GM12878 (cell line): Measurements from ENCODE around the gene CDYL. TPM values are rescaled to one million over a fixed set of nuclear protein-coding genes. Genes with fewer than 3 reads are reported as not detected.
"Not testable (repeated sequence)": the region's sequence is repeated elsewhere in the genome, so short reads cannot be mapped to it uniquely, and the experiment has no call there.

ENCODE experiments used
- ATAC-seq: fragments of 200-7000 bp; cut with Tn5 transposase; 3 replicates; pipeline ENCODE4 v1.9.1; 2020; ENCODE audit warnings: mild to moderate bottlenecking, moderate library complexity
- BruUV-seq: library from RNA; stranded (reverse); fragments of 400-500 nt; replicated peaks from 2 replicates; lab custom pipeline; 2021; lab: Mats Ljungman, UMichigan
- CTCF ChIA-PET: fragments of 300-600 bp; sonication (Branson Sonifier 250); formaldehyde crosslinking; extraction: SDS; loops from one replicate; lab custom pipeline; 2021; ENCODE audit warnings: inconsistent platforms; lab: Yijun Ruan, JAX
- POLR2A ChIA-PET: fragments of 350-600 bp; formaldehyde crosslinking; extraction: SDS; loops from one replicate; lab custom pipeline; 2021; ENCODE audit warnings: inconsistent platforms; lab: Charles Lee
- RAD21 ChIA-PET: fragments of 300-600 bp; sonication (Branson Sonifier 250); formaldehyde crosslinking; loops from one replicate; lab custom pipeline; 2023; ENCODE audit warnings: antibody characterized with exemption; ENCODE audit not compliant: unreplicated experiment; lab: Charles Lee
- SMC1A ChIA-PET: fragments of 300-600 bp; sonication (Branson Sonifier 250); formaldehyde crosslinking; loops from one replicate; lab custom pipeline; 2023; ENCODE audit not compliant: unreplicated experiment, uncharacterized antibody; lab: Charles Lee
- DNase-seq: peaks from one replicate; pipeline ENCODE4 v3.0.0-alpha.2; 2011; ENCODE audit warnings: low read depth, low spot score
- FAIRE-seq: peaks from 3 replicates; lab custom pipeline; 2011; peaks lifted over from hg19 to GRCh38; lab: Jason Lieb, UNC
- H2AFZ ChIP-seq: 2 replicates; pipeline ENCODE4 v1.6.0; 2011; ENCODE audit warnings: low read depth, low read length, control low read depth; ENCODE audit not compliant: control insufficient read depth
- H3K27ac ChIP-seq: 2 replicates; pipeline ENCODE4 v1.5.1; 2011; ENCODE audit warnings: control low read depth; ENCODE audit not compliant: control insufficient read depth, insufficient read depth
- H3K27me3 ChIP-seq, 2 experiments: replicated peaks in 1 of 2; 2 replicates each; pipeline versions ENCODE4 v1.6.0 to v1.6.1; 2011; ENCODE audit warnings: low read length in 1 of 2; ENCODE audit not compliant: control insufficient read depth in 2 of 2, insufficient read depth in 2 of 2
- H3K36me3 ChIP-seq, 2 experiments: 2 replicates each; pipeline ENCODE4 v1.5.1; 2011; ENCODE audit warnings: low read length in 1 of 2; ENCODE audit not compliant: control insufficient read depth in 2 of 2, insufficient read depth in 2 of 2
- H3K4me1 ChIP-seq: 2 replicates; pipeline ENCODE4 v1.6.1; 2011; ENCODE audit warnings: mild to moderate bottlenecking, low read length, moderate library complexity, mixed read lengths; ENCODE audit not compliant: control insufficient read depth, insufficient read depth
- H3K4me2 ChIP-seq: 2 replicates; pipeline ENCODE4 v1.6.0; 2011; ENCODE audit warnings: control low read depth; ENCODE audit not compliant: control insufficient read depth, insufficient read depth
- H3K4me3 ChIP-seq: fragments of 200-600 bp; sonication (generic); 2 replicates; pipeline ENCODE4 v1.5.1; 2016
- H3K79me2 ChIP-seq: 2 replicates; pipeline ENCODE4 v1.6.0; 2011; ENCODE audit warnings: low read length; ENCODE audit not compliant: control insufficient read depth, insufficient read depth
- H3K9ac ChIP-seq: 2 replicates; pipeline ENCODE4 v1.8.0; 2011; ENCODE audit warnings: low read length, control low read depth, mixed read lengths; ENCODE audit not compliant: control insufficient read depth, insufficient read depth
- H3K9me3 ChIP-seq: replicated peaks from 3 replicates; pipeline ENCODE4 v1.5.1; 2011; ENCODE audit warnings: mild to moderate bottlenecking, low read length; ENCODE audit not compliant: control insufficient read depth, insufficient read depth
- H4K20me1 ChIP-seq: 2 replicates; pipeline ENCODE4 v1.6.0; 2011; ENCODE audit not compliant: control insufficient read depth, insufficient read depth
- ESRRA ChIP-seq: IDR thresholded peaks from 2 replicates; pipeline ENCODE4 v1.6.1; 2012; ENCODE audit warnings: mild to moderate bottlenecking, low read length, improper control_type of control experiment
- ETV6 ChIP-seq, 2 experiments: fragments of 450-650 bp in 1 of 2; IDR thresholded peaks in 1 of 2; conservative IDR thresholded peaks in 1 of 2; 2 replicates each; pipeline ENCODE4 v1.6.1; 2014; ENCODE audit warnings: antibody characterized with exemption in 1 of 2, borderline replicate concordance in 1 of 2, low read depth in 1 of 2, mild to moderate bottlenecking in 1 of 2, moderate library complexity in 1 of 2
- EZH2 ChIP-seq: IDR thresholded peaks from 2 replicates; pipeline ENCODE4 v1.6.1; 2012; ENCODE audit warnings: low read depth, mild to moderate bottlenecking, control low read depth, inconsistent platforms, low read length, borderline replicate concordance; ENCODE audit not compliant: control insufficient read depth
- POLR2AphosphoS5 ChIP-seq: IDR thresholded peaks from 2 replicates; pipeline ENCODE4 v1.6.1; 2011; ENCODE audit warnings: mild to moderate bottlenecking, low read length, inconsistent platforms
- WGBS: methylation state at CpG from one replicate; pipeline ENCODE4 v1.1.6; 2016; ENCODE audit warnings: low lambda C conversion rate; ENCODE audit not compliant: insufficient replicate concordance, insufficient coverage; ENCODE audit errors: missing lambda C conversion rate; 5-methylcytosine and 5-hydroxymethylcytosine counted together
- in situ Hi-C: fragments of 300-500 bp; cut with MboI; formaldehyde crosslinking; loops from 9 replicates; pipeline ENCODE4 v1.14.3; 2018; ENCODE audit warnings: mixed read lengths
- intact Hi-C: fragments of 100-400 bp; cut with micrococcal nuclease; formaldehyde crosslinking; loops from one replicate; pipeline ENCODE4 v1.14.2; 2022; ENCODE audit not compliant: unreplicated experiment
- polyA plus RNA-seq, 11 experiments: library from polyadenylated mRNA; depleted of rRNA in 4 of 11; unstranded in 6 of 11; stranded (reverse) in 5 of 11; fragments of >200 nt; fragmentation: Nextera tagmentation in 4 of 11; fragmentation: Illumina TruSeq in 1 of 11; extraction: Ambion mirVana in 4 of 11; extraction: Trizol in 1 of 11; gene quantifications; 1 replicate in 1 of 11; 2 replicates in 10 of 11; pipeline versions ENCODE4 v1.2.1 to v1.2.3, GENCODE V29; 2011 to 2016; ENCODE audit warnings: inconsistent platforms in 2 of 11, missing spikeins in 2 of 11, low read depth in 1 of 11
- total RNA-seq, 4 experiments: library from RNA; depleted of rRNA in 3 of 4; stranded (reverse); fragments of >200 nt in 3 of 4; fragmentation: Illumina TruSeq in 1 of 4; extraction: Trizol in 1 of 4; gene quantifications; 2 replicates each; pipeline versions ENCODE4 v1.2.1 to v1.2.3, GENCODE V29; 2013 to 2021
- TF ChIP-seq, protein P1 (sequence below): fragments of 450-650 bp; IDR thresholded peaks from 2 replicates; pipeline ENCODE4 v1.6.1; 2016; ENCODE audit warnings: mild to moderate bottlenecking
- TF ChIP-seq, protein P2 (sequence below): fragments of 450-650 bp; IDR thresholded peaks from 2 replicates; pipeline ENCODE4 v1.6.1; 2018; ENCODE audit warnings: borderline replicate concordance, mild to moderate bottlenecking; ENCODE audit not compliant: partially characterized antibody

Gene CDYL
- total and polyA plus RNA-seq, 10 of the 15 experiments (the other 5 are each of a cell fraction or from before 2014, with no cell fraction given) = 9.3 to 61.2 (median 28.5) TPM

DNA sequence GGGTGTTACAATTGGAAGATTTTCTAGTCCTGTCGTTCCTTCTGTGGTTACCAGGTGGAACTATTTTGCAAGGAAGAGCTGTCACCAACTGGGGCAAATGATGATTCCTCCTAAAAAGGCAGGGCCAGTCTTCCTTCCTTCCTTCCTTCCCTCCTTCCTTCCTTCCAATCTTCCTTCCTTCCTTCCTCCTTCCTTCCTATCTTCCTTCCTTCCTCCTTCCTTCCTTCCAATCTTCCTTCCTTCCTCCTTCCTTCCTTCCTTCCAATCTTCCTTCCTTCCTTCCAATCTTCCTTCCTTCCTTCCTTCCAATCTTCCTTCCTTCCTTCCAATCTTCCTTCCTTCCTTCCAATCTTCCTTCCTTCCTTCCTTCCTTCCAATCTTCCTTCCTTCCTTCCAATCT lies 76.0 kb downstream of the CDYL start:
- H2AFZ ChIP-seq, H3K4me2 ChIP-seq, intact Hi-C loops, H3K9me3 ChIP-seq, H4K20me1 ChIP-seq, H3K27ac ChIP-seq, in situ Hi-C loops, H3K36me3 ChIP-seq, DNase-seq, H3K4me1 ChIP-seq, H3K4me3 ChIP-seq, ATAC-seq, BruUV-seq, H3K9ac ChIP-seq, FAIRE-seq, H3K27me3 ChIP-seq, RAD21 ChIA-PET, POLR2A ChIA-PET: not testable (repeated sequence)
- ChIA-PET SMC1A (interaction anchor here (1.4 to 1.8 kb wide), 2 partner anchors 32 to 33 kb away, joined by 3 to 4 read pairs; no protein-coding TSS in a partner anchor), CTCF (interaction anchor here (0.7 kb wide), 2 partner anchors 8 to 68 kb away, joined by 3 read pairs; no protein-coding TSS in a partner anchor)
- 100% methylated on average over 1 of the region's 1 CpG for WGBS
- peak in 1 of 2 experiments; percentile 96; a peak in 2 of 4 replicates for TF ChIP-seq ETV6 (conservative IDR thresholded peaks at IDR 0.05 in 1 of 2, IDR thresholded peaks at IDR 0.05 in 1 of 2; ENCODE audit: borderline replicate concordance in 1 of 2, low read depth in 1 of 2)
- peaks cover 53% of the 10 kb centered on the region for H3K79me2 ChIP-seq

DNA sequence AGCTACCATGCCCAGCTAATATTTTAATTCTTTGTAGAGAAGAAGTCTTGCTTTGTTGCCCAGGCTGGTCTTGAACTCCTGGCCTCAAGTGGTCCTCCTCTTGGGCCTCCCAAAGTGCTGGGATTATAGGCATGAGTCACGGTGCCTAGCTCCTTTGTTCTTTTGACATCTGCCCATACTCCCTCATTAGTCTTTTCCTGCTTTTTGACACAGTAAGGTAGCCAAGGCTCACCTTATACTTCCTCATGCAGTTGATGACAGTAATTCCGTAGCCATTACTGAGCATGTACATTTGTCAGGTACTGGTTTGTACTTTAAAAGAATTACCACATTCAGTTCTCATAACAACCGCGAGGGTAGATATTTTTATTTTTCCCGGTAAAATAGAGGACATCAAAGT lies 76.7 kb downstream of the CDYL start:
- whole genome bisulfite sequencing = 86% methylated on average over 5 of the region's 5 CpGs
- H3K27ac ChIP-seq = no peak overlapping the region
- no peak overlapping the region for H3K4me3 ChIP-seq
- H3K4me2 ChIP-seq = no peak overlapping the region
- no peak for FAIRE-seq
- no peaks in the 10 kb centered on the region for H3K9me3 ChIP-seq
- no peaks in the 10 kb centered on the region; the same call in 1 of the 2 replicates for H4K20me1 ChIP-seq
- TF ChIP-seq EZH2 (no peak), POLR2AphosphoS5 (no peak), ESRRA (no peak)
- TF ChIP-seq, protein P1, sequence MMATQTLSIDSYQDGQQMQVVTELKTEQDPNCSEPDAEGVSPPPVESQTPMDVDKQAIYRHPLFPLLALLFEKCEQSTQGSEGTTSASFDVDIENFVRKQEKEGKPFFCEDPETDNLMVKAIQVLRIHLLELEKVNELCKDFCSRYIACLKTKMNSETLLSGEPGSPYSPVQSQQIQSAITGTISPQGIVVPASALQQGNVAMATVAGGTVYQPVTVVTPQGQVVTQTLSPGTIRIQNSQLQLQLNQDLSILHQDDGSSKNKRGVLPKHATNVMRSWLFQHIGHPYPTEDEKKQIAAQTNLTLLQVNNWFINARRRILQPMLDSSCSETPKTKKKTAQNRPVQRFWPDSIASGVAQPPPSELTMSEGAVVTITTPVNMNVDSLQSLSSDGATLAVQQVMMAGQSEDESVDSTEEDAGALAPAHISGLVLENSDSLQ = no peak
- TF ChIP-seq, protein P2, sequence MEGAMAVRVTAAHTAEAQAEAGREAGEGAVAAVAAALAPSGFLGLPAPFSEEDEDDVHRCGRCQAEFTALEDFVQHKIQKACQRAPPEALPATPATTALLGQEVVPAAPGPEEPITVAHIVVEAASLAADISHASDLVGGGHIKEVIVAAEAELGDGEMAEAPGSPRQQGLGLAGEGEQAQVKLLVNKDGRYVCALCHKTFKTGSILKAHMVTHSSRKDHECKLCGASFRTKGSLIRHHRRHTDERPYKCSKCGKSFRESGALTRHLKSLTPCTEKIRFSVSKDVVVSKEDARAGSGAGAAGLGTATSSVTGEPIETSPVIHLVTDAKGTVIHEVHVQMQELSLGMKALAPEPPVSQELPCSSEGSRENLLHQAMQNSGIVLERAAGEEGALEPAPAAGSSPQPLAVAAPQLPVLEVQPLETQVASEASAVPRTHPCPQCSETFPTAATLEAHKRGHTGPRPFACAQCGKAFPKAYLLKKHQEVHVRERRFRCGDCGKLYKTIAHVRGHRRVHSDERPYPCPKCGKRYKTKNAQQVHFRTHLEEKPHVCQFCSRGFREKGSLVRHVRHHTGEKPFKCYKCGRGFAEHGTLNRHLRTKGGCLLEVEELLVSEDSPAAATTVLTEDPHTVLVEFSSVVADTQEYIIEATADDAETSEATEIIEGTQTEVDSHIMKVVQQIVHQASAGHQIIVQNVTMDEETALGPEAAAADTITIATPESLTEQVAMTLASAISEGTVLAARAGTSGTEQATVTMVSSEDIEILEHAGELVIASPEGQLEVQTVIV = no peak
- TF ChIP-seq, all 136 proteins: peak for 0
- RAD21 ChIA-PET = no interaction called here
- POLR2A ChIA-PET = no interaction called here
- H3K36me3 ChIP-seq = peaks cover 0 to 7% of the 10 kb centered on the region in 2 experiments; a peak in 1 of 4 replicates
- H3K79me2 ChIP-seq = peaks cover 58% of the 10 kb centered on the region
- DNase-seq (no peak), ATAC-seq (no peak)
- intact Hi-C loops (no loop called here), in situ Hi-C loops (no loop called here)
- H2AFZ ChIP-seq = no peak overlapping the region
- no peaks in the 10 kb centered on the region for H3K4me1 ChIP-seq
- SMC1A ChIA-PET = interaction anchor here (1.1 to 1.8 kb wide), 4 partner anchors 10 to 53 kb away, joined by 3 to 6 read pairs (median 4); no protein-coding TSS in a partner anchor
- BruUV-seq = no TSS peak
- CTCF ChIA-PET = interaction anchor here (0.7 to 1.1 kb wide), 3 partner anchors 7 to 67 kb away, joined by 3 to 4 read pairs (median 3); no protein-coding TSS in a partner anchor
- no peak overlapping the region for H3K9ac ChIP-seq
- H3K27me3 ChIP-seq = no peaks in the 10 kb centered on the region
